GM21737 (cell line): ENCODE results near the gene PRELID1.
"Not testable (repeated sequence)": the region's sequence is repeated elsewhere in the genome, so short reads cannot be mapped to it uniquely, and the experiment has no call there.

Experiments
- ATAC-seq: cut with Tn5 transposase; IDR thresholded peaks from one replicate; pipeline ENCODE4 v1.9.1; 2021; ENCODE audit warnings: mild to moderate bottlenecking, moderate library complexity; ENCODE audit not compliant: unreplicated experiment

Gene PRELID1

DNA sequence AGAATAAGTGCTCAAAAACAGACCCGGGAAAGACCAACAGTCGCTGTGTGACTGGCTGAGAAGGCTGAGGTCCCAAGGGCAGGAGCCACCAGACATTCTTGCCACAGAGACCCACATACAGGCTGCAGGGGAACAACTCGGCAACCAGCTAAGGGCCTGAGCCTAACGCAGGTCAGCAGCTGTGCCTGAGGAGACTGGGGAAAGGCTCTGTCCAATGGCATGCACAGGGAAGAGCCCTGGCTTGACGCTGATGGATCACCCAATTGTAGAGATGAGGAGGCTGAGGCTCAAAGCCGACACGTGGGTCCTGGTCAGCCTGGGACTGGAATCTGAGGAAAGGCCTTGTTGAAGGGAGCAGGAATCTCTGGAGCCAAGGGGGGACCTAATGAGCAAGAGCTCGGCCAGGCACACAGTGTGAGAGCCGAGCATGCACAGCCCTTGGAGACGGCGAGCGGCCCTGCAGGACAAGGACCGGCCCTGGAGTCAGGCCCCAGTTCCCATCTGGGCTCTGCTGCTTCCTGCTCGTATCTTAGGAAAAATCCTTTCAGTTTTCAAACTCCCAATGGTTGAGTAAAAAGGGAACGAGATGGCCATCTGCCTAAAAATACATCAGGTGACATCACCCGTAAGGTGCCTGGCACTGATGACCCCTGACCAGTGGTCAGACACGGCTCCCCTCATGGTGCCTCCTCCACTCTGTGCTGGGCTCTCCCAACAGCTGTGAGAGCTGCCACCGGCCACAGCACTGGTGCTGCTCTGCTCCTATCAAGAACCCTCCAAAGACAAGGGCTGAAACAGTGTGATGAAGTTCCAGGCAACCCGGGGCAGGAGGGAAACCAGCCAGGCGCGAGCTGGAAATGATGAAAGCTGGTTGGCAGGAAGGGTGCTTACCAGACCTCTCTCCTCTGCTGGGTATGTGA lies 31.4 kb downstream of the PRELID1 start:
- ATAC-seq, result no peak

DNA sequence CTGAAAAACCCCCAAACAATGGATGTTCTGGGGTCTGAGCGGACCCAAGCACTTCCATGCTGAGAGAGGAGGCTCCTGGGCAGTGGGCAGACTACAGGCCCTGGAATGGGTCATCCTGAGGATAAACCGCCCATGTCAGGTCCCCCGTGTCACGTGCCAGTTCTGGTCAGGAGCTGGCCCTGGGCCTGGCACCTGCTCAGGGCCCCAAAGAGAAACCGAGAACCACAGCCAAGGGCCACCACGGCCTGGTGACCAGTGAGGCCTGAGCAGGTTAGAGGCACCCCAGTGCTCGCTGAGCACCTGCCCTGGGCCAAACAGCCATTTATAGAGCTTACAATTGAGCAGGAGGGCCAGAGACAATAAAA lies 32.1 kb downstream of the PRELID1 start:
- ATAC-seq, result no peak

DNA sequence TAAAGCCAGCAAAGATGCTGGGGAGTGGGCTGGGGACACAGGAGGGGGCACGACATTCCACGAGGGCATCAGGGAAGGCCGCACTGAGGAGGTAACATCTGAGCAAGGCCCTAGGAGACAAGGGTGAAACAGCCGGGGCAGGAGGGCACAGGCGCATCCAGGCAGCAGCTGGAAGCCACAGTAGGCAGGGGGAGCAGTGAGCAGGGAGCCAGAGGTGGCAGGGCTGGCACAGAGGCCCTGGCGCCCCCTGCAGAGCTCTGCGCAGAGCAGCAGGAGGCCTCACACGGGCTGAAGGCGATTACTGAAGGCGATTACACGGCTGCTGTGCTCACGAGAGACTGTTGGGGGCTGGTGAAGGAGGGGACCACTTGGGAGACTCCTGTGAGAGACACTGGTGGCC lies 32.5 kb downstream of the PRELID1 start:
- no peak for ATAC-seq

DNA sequence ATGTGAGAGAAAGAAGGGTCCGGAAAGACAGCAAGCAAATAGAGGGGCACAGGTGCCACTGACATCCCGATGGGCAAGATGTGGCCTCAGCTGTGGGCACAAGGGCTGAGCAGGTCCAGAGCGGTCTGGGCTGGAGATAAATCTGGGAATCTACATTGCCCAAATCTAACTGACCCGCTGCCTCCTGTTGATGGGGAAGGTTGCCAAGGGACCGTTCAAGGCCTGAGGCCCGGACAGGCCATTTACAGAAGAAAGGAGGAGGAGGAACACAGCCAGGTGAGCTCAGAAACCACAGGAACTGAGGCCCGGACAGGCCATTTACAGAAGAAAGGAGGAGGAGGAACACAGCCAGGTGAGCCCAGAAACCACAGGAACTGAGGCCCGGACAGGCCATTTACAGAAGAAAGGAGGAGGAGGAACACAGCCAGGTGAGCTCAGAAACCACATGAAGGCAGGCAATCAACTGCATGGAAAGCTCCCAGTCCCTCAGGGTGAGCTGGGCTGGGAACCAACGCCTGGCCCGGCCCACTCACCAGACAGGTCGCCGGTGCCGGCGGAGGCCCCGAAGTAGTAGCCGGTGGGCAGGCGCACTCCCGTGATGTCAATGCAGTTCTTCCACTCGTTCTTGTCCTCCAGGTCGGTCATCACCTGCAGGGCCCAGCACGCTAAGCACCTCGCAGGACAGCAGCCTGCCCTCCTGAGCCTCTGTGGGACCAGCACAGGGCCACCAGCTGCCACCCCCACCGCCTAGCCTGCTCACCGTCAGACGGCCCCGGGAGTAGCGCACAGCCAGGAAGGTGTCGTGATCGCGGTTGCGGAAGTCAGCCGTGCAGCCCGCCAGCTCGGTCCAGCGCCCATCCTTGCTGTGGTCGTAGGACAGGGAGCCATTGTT lies 33.2 kb downstream of the PRELID1 start:
- no peak for ATAC-seq

DNA sequence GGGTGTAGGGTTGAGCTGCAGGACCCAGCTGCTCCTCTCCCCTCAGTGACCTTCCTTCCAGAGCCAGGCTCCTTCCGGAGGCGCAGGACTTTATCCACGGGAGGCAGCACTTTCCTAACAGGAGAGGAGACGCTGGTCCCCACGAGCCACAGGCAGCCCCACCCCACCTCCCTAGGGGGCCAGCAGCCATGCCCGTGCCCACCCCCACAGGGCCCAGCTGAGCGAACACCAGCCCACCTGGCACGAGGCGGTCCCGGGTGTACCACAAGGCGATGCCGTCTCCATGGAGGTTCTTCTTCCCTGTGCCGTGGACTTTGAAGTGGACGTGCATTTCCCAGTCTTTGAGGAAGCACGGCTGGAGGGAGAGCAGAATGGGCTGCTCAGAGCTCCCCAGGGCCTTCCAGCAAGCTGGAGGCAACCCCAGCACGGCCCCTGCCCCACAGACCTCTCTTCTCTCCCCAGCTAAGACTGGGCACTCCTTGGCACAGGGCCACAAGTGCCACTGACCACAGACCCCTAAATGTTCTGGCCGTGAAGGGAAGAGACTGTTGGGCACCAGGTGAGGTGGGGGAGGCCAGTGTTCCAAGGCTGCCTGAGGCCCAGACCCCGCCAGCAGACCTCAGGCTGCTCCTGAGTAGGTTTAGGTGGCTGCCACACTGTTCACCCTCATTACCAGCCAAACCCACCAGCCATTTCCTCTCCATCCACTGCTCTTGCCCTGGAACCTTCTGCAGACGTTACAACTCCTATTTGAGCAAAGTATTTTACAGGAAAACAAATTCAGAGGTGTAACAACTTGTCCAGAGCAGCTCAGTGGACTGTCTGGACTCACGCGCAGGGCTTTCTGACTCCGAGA lies 34.9 kb downstream of the PRELID1 start:
- no peak for ATAC-seq

DNA sequence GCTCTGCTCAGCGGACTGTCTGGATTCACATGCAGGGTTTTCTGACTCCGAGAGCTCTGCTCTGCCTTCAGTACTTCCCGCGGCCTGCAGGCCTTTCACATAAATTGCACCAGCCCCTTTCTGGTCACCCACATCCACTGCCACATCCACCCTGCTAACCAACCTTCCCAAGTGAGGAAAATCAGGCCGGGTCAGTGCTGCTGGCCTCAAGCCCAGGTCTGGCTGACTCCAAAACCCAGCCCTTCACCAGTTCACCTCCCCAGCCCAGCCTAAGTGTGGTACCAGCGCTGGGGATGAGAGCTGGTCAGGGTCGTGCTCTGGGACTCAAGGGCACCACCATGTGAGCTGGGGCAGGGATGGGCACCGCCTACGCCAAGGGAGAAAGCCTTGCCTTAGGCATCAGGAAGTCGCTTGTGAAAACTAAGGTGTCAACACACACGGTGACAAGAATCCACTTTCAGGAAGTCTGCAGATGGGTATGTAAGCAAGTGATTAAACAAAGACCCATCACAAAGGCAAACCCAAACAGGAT lies 35.6 kb downstream of the PRELID1 start:
- ATAC-seq, result no peak

DNA sequence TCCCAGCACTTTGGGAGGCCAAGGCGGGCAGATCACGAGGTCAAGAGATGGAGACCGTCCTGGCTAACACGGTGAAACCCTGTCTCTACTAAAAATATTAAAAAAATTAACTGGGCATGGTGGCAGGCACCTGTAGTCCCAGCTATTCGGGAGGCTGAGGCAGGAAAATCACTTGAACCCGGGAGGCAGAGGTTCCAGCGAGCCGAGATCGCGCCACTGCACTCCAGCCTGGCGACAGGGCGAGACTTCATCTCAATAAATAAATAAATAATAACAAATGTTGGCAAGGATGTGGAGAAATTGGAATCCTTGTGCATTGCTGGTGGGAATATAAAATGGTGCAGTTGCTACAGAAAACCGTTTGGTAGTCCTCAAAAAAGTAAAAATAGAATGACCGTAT lies 39.4 kb downstream of the PRELID1 start:
- ATAC-seq, result not testable (repeated sequence)

DNA sequence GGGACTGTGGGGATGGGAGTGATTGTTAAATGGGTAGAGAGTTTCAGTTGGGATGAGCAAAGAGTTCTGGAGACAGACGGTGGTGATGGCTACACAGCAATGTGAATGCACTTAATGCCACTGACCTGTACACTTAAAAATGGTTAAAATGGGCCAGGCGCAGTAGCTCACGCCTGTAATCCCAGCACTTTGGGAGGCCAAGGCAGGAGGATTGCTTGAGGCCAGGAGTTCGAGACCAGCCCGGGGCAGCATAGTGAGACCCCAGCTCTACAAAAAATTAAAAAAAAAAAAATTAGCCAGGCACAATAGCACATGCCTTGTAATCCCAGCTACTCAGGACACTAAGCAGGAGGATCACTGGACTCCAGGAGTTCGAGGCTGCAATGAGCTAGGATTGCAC lies 40.2 kb downstream of the PRELID1 start:
- no peak for ATAC-seq

DNA sequence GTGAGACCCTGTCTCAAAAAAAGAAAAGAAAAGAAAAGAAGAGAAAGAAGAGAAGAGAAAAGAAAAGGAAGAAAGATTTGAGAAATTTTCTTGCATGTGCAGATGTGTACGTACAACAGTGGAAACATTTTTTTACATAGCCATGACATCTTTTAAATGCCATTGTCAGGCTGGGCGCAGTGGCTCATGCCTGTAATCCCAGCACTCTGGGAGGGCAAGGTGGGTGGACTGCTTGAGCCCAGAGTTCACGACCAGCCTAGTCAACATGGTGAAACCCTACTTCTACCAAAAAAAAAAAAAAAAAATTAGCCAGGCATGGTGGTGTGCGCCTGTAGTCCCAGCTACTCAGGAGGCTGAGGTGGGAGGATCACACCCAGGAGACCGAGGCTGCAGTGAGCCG lies 41.3 kb downstream of the PRELID1 start:
- ATAC-seq, result no peak

DNA sequence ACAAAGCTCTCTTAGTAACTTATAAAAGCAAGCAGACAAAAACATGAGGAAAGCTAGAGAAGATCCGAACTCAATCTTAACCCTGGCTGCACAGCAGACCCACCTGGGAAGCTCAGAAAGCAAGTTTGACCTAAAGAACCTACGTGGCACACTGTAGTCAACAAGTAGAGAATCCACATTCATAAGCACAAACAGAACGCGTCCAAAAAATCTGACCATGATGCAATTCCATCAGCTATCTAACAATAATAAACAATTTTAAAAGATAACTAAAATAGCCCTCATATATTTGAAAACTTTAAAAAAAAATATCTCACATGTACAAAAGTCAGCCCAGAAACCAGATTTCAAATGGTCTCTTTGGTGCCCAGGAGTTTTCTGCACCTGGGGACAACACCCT lies 43.2 kb downstream of the PRELID1 start:
- ATAC-seq, result no peak

DNA sequence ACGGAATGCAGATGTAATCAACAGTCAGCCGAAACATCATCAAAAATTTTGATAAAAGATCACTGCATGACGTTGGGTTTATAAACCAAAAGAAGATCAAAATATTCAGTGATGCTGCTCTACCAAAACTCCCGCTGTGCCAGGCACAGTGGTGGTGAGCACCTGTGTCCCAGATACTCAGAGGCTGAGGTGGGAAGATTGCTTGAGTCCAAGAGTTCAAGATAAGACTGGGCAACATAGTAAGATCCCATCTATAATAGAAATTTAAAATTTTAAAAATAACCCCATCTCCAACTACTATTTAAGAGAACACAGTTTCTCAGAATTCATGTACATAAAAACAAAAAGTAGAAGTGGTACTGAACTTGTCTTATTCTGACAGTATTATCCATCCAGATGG lies 44.1 kb downstream of the PRELID1 start:
- ATAC-seq, result no peak

DNA sequence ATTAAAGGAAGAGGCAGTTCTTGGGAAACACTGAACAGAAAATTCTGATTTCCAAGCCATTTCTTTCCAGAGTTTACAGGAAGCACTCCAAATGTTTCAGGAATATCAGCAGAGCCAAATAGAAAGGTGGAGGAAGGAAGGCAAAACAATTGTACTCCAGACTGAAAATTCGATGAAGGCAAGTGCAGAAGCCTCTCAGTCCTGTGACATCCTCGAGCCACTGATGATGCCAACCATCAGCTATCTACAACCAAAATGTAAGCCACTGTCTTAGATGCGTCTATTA lies 45.7 kb downstream of the PRELID1 start:
- ATAC-seq, result no peak

DNA sequence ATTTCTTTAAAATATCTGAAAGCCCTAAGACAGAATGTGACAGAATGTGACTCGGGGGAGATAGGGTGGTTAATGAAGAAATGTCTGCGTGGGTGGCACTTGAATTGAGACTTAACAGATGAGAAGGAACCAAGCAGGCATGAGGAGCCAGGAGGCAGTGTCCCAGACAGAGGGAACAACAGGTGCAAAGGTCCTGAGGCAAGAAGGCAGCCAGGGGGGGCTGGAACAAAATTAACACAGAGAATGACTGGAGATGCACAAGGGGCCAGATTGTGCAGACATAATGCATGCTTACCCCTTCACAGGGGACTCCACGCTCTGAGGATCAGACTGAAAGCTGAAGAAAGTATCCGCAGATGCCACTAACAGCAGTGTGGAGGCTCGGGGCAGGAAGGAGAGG lies 46.2 kb downstream of the PRELID1 start:
- ATAC-seq, result no peak

DNA sequence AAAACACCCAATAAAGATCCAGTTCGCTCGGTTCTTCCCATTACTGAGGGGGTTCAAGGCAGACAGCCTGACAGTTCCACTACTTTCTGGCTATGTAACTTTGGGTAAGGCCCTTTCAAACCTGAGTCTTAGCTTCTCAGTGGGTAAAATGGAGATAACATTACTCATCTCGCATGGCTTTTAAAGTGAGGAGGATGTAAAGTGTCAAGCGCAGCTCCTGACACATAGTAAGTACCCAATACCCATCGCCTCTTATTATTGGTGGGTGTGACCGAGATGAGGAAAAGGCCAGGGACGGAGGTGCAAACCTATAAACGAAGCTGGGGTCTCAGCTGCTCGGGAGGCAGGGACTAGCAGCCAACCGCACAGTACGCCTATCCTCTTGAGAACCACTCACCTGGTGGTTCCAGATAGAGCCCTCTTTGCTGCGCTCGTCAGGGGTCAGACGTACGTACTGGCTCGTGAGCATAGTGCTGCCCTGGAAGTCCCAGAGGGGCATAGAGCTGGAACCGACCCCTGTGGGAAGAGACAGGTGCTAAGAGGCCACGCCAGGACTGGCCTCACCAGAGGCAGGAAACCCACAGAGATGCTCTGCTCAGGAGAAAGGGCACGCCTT lies 47.3 kb downstream of the PRELID1 start:
- ATAC-seq, result peak; percentile 4

DNA sequence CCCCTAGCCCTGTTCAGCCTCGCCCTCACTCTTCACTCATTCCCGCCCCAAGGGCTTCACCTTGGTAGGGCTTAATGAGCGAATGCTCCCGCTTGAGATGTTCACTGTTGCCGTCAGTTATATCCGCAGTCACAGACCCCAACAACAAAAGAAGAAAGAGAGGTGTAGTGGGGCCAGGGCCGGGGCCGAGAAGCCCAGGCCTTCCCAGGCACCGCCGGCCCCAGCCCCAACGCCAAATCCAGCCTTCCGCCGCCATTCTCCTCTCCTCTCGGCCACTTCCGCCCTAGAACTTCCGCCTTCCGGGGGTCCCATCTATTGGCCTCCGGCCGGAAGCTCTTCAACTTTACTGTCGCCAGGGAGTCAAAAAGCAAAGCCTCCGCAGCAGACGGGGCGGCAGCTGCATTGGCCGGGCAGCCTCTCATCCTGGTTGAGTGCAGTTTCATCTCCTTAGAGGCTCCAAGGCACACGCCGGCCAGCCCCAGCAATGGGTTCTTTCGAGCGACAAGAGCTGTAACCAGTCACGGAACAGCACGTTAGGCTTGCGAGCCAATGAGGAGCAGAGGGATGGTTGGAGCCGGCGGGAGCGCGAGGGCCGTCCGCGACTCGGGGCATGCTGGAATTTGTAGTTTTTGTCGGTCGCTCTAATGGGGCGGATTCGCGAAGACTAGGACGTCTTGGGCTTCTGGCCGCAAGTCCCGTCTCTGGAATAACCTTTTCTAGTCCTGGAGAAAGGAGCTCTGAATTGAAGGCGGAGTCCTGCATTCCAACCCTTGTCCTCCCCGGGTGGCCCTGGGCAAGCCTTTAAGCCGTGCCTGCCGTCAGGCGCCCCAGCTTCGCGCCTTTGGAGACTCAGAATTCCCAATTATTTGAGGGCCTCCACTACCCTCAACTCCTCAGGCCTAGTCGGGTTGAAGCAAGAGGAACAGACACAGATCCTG lies 48.1 kb downstream of the PRELID1 start, which contains the start of gene LMAN2:
Gene LMAN2, minus strand, starts transcription at position 277 of the 938 bp plus-strand sequence. Its CDS starts 21 bp downstream, at position 256.
- peak; percentile 92 for ATAC-seq

DNA sequence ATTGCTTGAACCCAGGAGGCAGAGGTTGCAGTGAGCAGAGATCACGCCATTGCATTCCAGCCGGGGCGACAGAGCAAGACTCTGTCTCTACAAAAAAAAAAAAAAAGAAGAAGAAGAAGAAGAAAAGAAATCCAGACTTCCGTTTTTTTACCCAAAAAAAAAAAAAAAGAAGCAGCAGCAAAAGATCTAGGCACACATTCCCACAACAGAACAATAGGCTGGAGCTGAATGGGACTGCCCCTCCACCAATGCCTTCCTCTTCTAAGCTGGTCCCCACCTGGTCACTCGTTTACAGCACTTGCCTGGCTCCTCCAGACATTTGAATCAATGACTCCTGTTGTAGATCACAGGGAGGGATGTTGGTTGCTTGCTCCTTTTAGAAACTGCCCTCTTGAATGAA lies 49.5 kb downstream of the PRELID1 start:
- ATAC-seq, result no peak

DNA sequence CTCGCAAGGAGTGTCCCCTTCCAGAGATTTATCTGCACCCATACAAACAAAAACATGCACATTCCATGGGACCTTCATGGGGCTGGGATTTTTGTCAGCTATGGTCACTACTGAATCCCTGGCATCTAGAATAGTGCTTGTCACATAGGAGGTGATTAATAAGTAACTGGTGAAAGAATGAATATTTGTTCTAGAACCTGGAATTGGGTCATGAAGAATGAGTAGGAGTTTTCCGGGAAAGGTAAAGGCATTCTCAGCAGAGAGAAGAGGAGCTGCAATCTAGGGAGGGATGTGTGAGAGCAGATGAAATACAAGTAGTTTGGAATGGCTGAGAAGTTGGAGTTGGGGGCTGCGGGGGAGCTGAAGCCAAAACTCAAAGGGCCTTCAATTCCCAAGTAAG lies 50.7 kb downstream of the PRELID1 start:
- no peak for ATAC-seq

DNA sequence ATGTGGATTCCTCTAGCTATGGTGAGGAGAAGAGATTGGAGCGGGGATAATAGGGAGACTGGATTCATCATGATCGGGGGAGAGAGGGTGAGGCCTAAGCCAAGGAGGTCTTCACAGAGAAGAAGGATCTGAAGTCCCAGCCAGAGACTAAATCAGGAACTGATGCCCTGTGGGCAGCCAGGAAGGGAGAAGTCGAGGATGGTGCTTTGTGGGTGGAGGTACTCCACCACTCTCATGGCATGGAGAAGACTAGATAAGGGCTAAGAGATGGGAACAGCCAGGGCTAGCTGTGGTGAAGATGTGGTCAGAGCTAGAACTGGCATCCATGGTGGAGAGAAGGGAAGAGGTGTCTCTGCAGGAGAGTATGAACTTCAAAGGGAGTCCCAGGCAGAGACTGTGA lies 51.1 kb downstream of the PRELID1 start:
- no peak for ATAC-seq

DNA sequence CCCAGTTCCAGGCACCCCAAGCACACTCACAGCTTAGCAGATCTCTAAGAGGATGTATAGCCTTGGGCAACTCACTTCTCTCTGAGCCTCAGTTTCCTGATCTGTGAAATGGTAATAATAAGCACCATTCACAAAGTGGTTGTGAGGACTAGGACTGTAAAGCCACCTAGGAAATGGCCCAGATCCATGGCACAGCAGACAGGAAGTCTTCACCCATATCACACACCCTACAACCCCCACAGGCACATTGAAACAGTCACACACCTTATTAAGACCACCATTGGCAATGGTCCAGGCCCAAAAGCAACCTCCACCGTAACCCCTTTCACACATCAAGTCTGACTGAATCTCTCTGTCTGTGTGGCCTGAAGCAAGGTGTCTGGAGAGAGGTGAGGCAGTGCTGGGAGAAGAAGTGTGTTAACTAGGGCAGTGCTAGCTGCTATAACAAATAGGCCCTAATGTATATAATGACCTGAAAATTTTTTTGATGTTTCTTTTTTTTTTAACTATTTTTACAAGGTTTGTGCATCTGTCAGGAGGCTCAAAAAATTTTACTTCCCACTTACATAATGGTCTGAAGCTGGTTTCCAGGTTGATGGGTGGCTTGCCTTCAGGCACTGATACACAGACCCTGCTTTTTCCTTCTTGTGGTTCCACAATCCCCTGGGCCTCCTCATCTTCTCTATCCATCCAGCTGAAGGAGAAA lies 51.7 kb downstream of the PRELID1 start:
- ATAC-seq, result no peak
